Muscle layer of duodenum (tissue), 2 donors: ENCODE data around the gene RPH3AL.
A peak's percentile ranks its signal among the peaks of the same experiment; 100 is the strongest.
"Not testable (repeated sequence)": the region's sequence is repeated elsewhere in the genome, so short reads cannot be mapped to it uniquely, and the experiment has no call there.

Experiments used
- H3K27ac ChIP-seq: one replicate; pipeline ENCODE4 v1.7.0; 2013; ENCODE audit warnings: mild to moderate bottlenecking, low read length
- H3K27me3 ChIP-seq: one replicate; pipeline ENCODE4 v1.7.0; 2013; ENCODE audit warnings: low read depth, mild to moderate bottlenecking, control low read depth, low read length
- H3K36me3 ChIP-seq, 2 donors: one replicate each; pipeline ENCODE4 v1.7.0; 2013; ENCODE audit warnings: low read length in 2 of 2, control low read depth in 1 of 2, mild to moderate bottlenecking in 1 of 2; ENCODE audit not compliant: insufficient read depth in 2 of 2, control insufficient read depth in 1 of 2
- H3K4me1 ChIP-seq, 2 donors: one replicate each; pipeline ENCODE4 v1.7.0; 2013; ENCODE audit warnings: low read length in 2 of 2, mild to moderate bottlenecking in 2 of 2, control low read depth in 1 of 2, moderate library complexity in 1 of 2; ENCODE audit not compliant: insufficient read depth in 2 of 2, control insufficient read depth in 1 of 2
- H3K4me3 ChIP-seq, 2 donors: one replicate each; pipeline ENCODE4 v1.7.0; 2013; ENCODE audit warnings: low read length in 2 of 2, low read depth in 1 of 2, mild to moderate bottlenecking in 1 of 2
- H3K9me3 ChIP-seq, 2 donors: one replicate each; pipeline ENCODE4 v1.7.0; 2013; ENCODE audit warnings: low read length in 2 of 2, control low read depth in 1 of 2, mild to moderate bottlenecking in 1 of 2; ENCODE audit not compliant: control insufficient read depth in 1 of 2
- donor health status: healthy.

RPH3AL gene

GRCh38 chr17:280216-280615 is 72.4 kb downstream of the RPH3AL start:
- Histone ChIP-seq H3K27me3 (no peaks in the 10 kb centered on the region), H3K4me3 (peak overlapping the region in 1 of 2 donors; percentile 7), H3K36me3 (peaks cover 0 to 7% of the 10 kb centered on the region in 2 donors), H3K4me1 (no peaks in the 10 kb centered on the region), H3K9me3 (no peaks in the 10 kb centered on the region), H3K27ac (no peak overlapping the region)

- H3K4me3 ChIP-seq = no peak overlapping the region
- H3K27me3 ChIP-seq = no peaks in the 10 kb centered on the region
- no peaks in the 10 kb centered on the region for H3K4me1 ChIP-seq
- no peaks in the 10 kb centered on the region for H3K9me3 ChIP-seq
- H3K36me3 ChIP-seq = peaks cover 0 to 7% of the 10 kb centered on the region in 2 donors
- no peak overlapping the region for H3K27ac ChIP-seq
Observed at GRCh38 chr17:279776-280175, 72.8 kb downstream of the RPH3AL start.

DNA sequence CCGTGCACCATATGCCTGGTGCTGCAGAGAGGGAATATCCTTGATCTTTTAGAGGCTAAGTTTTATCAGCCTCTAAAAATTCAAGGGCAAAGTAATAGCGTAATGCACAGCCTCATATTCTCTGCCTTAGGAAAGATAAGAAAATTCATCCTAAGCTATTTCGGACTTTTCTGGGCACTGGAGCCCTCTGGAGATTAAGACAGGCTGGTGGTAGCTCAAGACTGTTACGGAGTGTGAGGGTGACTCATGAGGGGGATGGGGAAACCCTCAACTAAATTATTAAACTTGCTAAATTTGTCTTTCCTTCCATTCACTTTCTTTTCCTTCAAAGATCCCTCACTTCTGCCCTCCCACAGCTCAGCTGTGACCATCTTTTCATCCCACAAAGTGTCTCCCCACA is 73.3 kb downstream of the RPH3AL start:
- Histone ChIP-seq H3K4me3 (no peak overlapping the region), H3K4me1 (no peaks in the 10 kb centered on the region), H3K27ac (no peak overlapping the region), H3K36me3 (peaks cover 0 to 7% of the 10 kb centered on the region in 2 donors), H3K9me3 (no peaks in the 10 kb centered on the region), H3K27me3 (no peaks in the 10 kb centered on the region)

- H3K27me3 ChIP-seq = no peaks in the 10 kb centered on the region
- no peaks in the 10 kb centered on the region for H3K9me3 ChIP-seq
- H3K4me3 ChIP-seq = no peak overlapping the region
- H3K36me3 ChIP-seq = peaks cover 0 to 7% of the 10 kb centered on the region in 2 donors
- H3K4me1 ChIP-seq = no peaks in the 10 kb centered on the region
- H3K27ac ChIP-seq = no peak overlapping the region
Observed at GRCh38 chr17:278676-279059, 73.9 kb downstream of the RPH3AL start.

- H3K36me3 ChIP-seq = peaks cover 0 to 7% of the 10 kb centered on the region in 2 donors
- no peak overlapping the region for H3K27ac ChIP-seq
- H3K9me3 ChIP-seq = no peaks in the 10 kb centered on the region
- no peaks in the 10 kb centered on the region for H3K27me3 ChIP-seq
- H3K4me1 ChIP-seq = no peaks in the 10 kb centered on the region
- no peak overlapping the region for H3K4me3 ChIP-seq
Observed at GRCh38 chr17:278055-278675, 74.4 kb downstream of the RPH3AL start.

DNA sequence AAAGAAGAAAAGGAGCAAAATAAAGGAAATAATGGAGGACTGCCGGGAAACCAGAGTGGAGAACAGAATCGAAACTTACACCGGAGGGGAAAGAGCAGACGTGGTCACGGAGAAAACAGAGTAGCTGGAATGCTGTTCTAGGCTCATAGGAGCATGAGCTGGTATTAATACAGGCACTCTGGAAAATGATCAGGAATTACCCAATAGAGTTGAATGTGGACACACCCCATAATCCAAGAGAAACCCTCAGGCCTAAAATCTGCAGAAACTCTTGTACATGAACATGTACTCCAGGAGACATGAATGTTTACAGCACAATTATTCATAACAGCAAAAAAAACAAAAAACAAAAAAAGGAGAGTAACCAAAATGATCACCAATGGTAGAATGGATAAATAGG is 77.7 kb downstream of the RPH3AL start:
- Histone ChIP-seq H3K36me3 (no peaks in the 10 kb centered on the region), H3K4me1 (no peaks in the 10 kb centered on the region), H3K27ac (no peak overlapping the region), H3K9me3 (no peaks in the 10 kb centered on the region), H3K4me3 (no peak overlapping the region), H3K27me3 (no peaks in the 10 kb centered on the region)

- no peaks in the 10 kb centered on the region for H3K9me3 ChIP-seq
- no peaks in the 10 kb centered on the region for H3K4me1 ChIP-seq
- H3K4me3 ChIP-seq = no peak overlapping the region
- H3K27ac ChIP-seq = no peak overlapping the region
- no peaks in the 10 kb centered on the region for H3K36me3 ChIP-seq
- no peaks in the 10 kb centered on the region for H3K27me3 ChIP-seq
Observed at GRCh38 chr17:273981-274832, 78.4 kb downstream of the RPH3AL start.

DNA sequence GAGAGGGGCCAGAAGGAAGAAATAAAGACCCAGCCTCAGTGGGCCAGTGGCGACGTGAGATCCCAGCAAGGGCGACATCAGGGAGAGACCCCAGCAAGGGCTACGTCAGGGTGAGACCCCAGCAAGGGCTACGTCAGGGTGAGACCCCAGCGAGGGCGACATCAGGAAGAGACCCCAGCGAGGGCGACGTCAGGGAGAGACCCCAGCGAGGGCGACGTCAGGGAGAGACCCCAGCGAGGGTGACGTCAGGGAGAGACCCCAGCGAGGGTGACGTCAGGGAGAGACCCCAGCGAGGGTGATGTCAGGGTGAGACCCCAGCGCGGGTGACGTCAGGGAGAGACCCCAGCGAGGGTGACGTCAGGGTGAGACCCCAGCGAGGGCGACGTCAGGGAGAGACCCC is 79.8 kb downstream of the RPH3AL start:
- not testable (repeated sequence) for H3K27ac ChIP-seq, H3K27me3 ChIP-seq, H3K36me3 ChIP-seq, H3K4me3 ChIP-seq, H3K9me3 ChIP-seq, H3K4me1 ChIP-seq

DNA sequence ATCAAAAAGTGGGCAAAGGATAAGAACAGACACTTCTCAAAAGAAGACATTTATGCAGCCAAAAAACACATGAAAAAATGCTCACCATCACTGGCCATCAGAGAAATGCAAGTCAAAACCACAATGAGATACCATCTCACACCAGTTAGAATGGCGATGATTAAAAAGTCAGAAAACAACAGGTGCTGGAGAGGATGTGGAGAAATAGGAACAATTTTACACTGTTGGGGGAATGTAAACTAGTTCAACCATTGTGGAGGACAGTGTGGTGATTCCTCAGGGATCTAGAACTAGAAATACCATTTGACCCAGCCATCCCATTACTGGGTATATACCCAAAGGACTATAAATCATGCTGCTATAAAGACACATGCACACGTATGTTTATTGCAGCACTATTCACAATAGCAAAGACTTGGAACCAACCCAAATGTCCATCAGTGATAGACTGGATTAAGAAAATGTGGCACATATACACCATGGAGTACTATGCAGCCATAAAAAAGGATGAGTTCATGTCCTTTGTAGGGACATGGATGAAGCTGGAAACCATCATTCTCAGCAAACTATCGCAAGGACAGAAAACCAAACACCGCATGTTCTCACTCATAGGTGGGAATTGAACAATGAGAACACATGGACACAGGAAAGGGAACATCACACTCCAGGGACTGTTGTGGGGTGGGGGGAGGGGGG is 80.5 kb downstream of the RPH3AL start:
- not testable (repeated sequence) for H3K36me3 ChIP-seq, H3K27me3 ChIP-seq

DNA sequence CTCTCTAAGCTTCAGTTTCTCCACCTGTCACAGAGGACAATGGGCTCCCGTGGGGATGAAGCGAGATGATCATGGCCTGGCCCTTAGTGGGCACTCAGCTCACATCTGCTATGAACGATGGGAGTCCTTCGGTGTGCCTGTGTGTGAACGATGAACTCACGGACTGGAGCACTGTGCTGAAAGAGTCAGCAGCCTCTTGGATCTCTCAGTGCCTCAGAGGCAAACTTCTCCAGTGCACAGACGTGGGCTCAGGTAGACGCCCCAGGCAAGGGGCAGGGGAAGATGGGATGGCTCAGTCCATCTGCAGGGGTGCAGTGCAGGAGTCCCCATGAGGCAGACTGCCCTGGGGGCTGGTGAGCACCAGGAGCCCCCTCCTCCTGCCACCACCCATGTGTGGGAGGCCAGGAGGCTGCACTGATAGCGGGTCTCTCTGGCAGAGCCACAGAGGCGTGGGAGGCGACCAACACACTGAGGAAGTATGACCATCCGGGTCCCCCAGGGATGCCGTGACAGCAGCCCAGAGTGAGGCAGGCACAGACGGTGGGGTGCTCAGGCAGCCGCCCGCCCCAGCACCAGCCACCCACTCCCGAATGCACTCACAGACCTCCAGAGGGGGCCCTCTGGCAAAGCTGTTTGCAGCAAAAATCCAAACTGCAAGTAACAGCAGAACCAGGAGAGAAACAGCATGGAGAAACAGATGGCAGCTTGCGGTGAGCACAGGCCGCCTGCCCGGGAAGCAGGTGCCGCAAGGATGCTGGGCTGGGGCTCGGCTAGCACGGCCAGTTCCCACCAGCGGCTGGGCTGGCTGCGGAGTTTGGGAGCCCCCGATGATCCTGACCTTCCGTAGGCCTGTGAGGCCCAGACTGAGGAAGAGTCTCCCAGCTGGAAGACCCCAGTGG is 82.7 kb downstream of the RPH3AL start:
- H3K4me1 ChIP-seq = peaks cover 0 to 8% of the 10 kb centered on the region in 2 donors
- H3K36me3 ChIP-seq = no peaks in the 10 kb centered on the region
- no peak overlapping the region for H3K4me3 ChIP-seq
- no peak overlapping the region for H3K27ac ChIP-seq
- no peaks in the 10 kb centered on the region for H3K9me3 ChIP-seq
- no peaks in the 10 kb centered on the region for H3K27me3 ChIP-seq

More for the DNA sequence above, 80.5 kb downstream of the RPH3AL start:
- H3K4me1 ChIP-seq, H3K27ac ChIP-seq, H3K4me3 ChIP-seq, H3K9me3 ChIP-seq: not testable (repeated sequence)
